Epithelial cell of umbilical artery (primary cell): Measurements from ENCODE around the gene CRLF1. TPM values are rescaled to one million over a fixed set of nuclear protein-coding genes. Genes with fewer than 3 reads are reported as not detected.

Experiments used
- total RNA-seq: library from RNA; depleted of rRNA; stranded (reverse); fragments of >200 nt; gene quantifications from 2 replicates; pipeline ENCODE4 v1.2.3, GENCODE V29; 2014

The CRLF1 gene
- not detected in 2 replicates for total RNA-seq

GRCh38 chr19:18606281-18607225 lies at the start of gene CRLF1:
CRLF1 (minus strand) TSS chr19:18606799; CDS start chr19:18606656, 143 bp downstream.

GRCh38 chr19:18636969-18637629 lies 30.5 kb upstream of the CRLF1 start, which contains the start of gene KLHL26:
KLHL26 (plus strand) TSS chr19:18637028; CDS start chr19:18637055, 27 bp downstream.

GRCh38 chr19:18612772-18613588 lies 6.4 kb upstream of the CRLF1 start, which contains the start of gene TMEM59L:
TMEM59L (plus strand) TSS chr19:18612870; CDS start chr19:18612959, 89 bp downstream.

GRCh38 chr19:18588611-18589379 lies 17.8 kb downstream of the CRLF1 start, which contains the start of gene REX1BD:
REX1BD (plus strand) TSS chr19:18588798; CDS start chr19:18588802, 4 bp downstream.

GRCh38 chr19:18571564-18572344 lies 34.8 kb downstream of the CRLF1 start, which contains the start of gene UBA52:
UBA52 (plus strand) TSS chr19:18571857; CDS start chr19:18573301, 1,444 bp downstream.

GRCh38 chr19:18557411-18558201 lies 49.0 kb downstream of the CRLF1 start, which contains the start of gene KXD1:
KXD1 (plus strand) TSS chr19:18557870; CDS start chr19:18562057, 4,187 bp downstream.

Other genes with a start within 250 kb of the CRLF1 start
- 108 and 126 TPM in 2 replicates for gene GDF15, start 220.6 kb downstream of the CRLF1 start, total RNA-seq
- gene LRRC25, start 209.2 kb downstream of the CRLF1 start, total RNA-seq, result not detected in 2 replicates
- 71.0 and 93.2 TPM in 2 replicates for gene SSBP4, start 187.4 kb downstream of the CRLF1 start, total RNA-seq
- 24.6 and 37.7 TPM in 2 replicates for gene ISYNA1, start 168.7 kb downstream of the CRLF1 start, total RNA-seq
- gene ELL, start 84.7 kb downstream of the CRLF1 start, total RNA-seq, result 10.2 and 10.4 TPM in 2 replicates
- 136 and 184 TPM in 2 replicates for gene FKBP8, start 63.2 kb downstream of the CRLF1 start, total RNA-seq
- 55.3 and 71.5 TPM in 2 replicates for gene KXD1, start 48.9 kb downstream of the CRLF1 start, total RNA-seq
- 460 and 873 TPM in 2 replicates for gene UBA52, start 34.9 kb downstream of the CRLF1 start, total RNA-seq
- gene REX1BD, start 18.0 kb downstream of the CRLF1 start, total RNA-seq, result 79.9 and 109 TPM in 2 replicates
- under 0.01 and 0.15 TPM in 2 replicates for gene TMEM59L, start 6.1 kb upstream of the CRLF1 start, total RNA-seq
- 2.3 and 4.2 TPM in 2 replicates for gene KLHL26, start 30.2 kb upstream of the CRLF1 start, total RNA-seq
- gene CRTC1, start 76.9 kb upstream of the CRLF1 start, total RNA-seq, result 0.97 and 1.1 TPM in 2 replicates
- gene COMP, start 184.5 kb upstream of the CRLF1 start, total RNA-seq, result not detected in 2 replicates
- 70.2 and 88.9 TPM in 2 replicates for gene UPF1, start 225.2 kb upstream of the CRLF1 start, total RNA-seq